Endodermal cell (in vitro differentiated cells): Measurements from ENCODE around the gene RTEL1. TPM values are rescaled to one million over a fixed set of nuclear protein-coding genes. Genes with fewer than 3 reads are reported as not detected.
A peak's percentile ranks its signal among the peaks of the same experiment; 100 is the strongest.

Experiments
- DNase-seq: peaks from one replicate; pipeline ENCODE4 v3.0.0-alpha.2; 2017
- H3K27ac ChIP-seq: 2 replicates; pipeline ENCODE4 v1.5.1; 2013; ENCODE audit warnings: mild to moderate bottlenecking, low read depth, low read length, moderate library complexity
- H3K27me3 ChIP-seq: 2 replicates; pipeline ENCODE4 v1.6.1; 2013; ENCODE audit warnings: mild to moderate bottlenecking, low read length, moderate library complexity; ENCODE audit not compliant: insufficient read depth, control insufficient read depth, poor library complexity, severe bottlenecking
- H3K36me3 ChIP-seq: 2 replicates; pipeline ENCODE4 v1.7.0; 2013; ENCODE audit warnings: mild to moderate bottlenecking, low read length, moderate library complexity; ENCODE audit not compliant: control insufficient read depth, insufficient read depth
- H3K4me1 ChIP-seq: one replicate; pipeline ENCODE4 v1.7.0; 2013; ENCODE audit warnings: low read length; ENCODE audit not compliant: control insufficient read depth, insufficient read depth
- H3K4me3 ChIP-seq: 2 replicates; pipeline ENCODE4 v1.5.1; 2013; ENCODE audit warnings: mild to moderate bottlenecking, low read length, moderate library complexity
- H3K9ac ChIP-seq: 2 replicates; pipeline ENCODE4 v1.6.1; 2013; ENCODE audit warnings: mild to moderate bottlenecking, low read length, moderate library complexity; ENCODE audit not compliant: poor library complexity, severe bottlenecking; ENCODE audit errors: extremely low read depth
- H3K9me3 ChIP-seq: 2 replicates; pipeline ENCODE4 v1.6.1; 2013; ENCODE audit warnings: mild to moderate bottlenecking, low read length, moderate library complexity; ENCODE audit not compliant: control insufficient read depth
- H3K27ac Mint-ChIP-seq: 2 replicates; pipeline ENCODE4 v1.8.0; 2020; ENCODE audit warnings: mixed read lengths
- H3K27me3 Mint-ChIP-seq: 2 replicates; pipeline ENCODE4 v1.8.0; 2021; ENCODE audit warnings: mild to moderate bottlenecking, mixed read lengths; ENCODE audit not compliant: insufficient read depth
- H3K36me3 Mint-ChIP-seq: 2 replicates; pipeline ENCODE4 v1.8.0; 2020; ENCODE audit warnings: low read depth, mixed read lengths
- H3K4me1 Mint-ChIP-seq: 2 replicates; pipeline ENCODE4 v1.8.0; 2020; ENCODE audit warnings: mixed read lengths
- H3K4me3 Mint-ChIP-seq: 2 replicates; pipeline ENCODE4 v1.8.0; 2020; ENCODE audit warnings: mild to moderate bottlenecking, moderate library complexity, mixed read lengths
- H3K9me3 Mint-ChIP-seq: 2 replicates; pipeline ENCODE4 v1.8.0; 2020; ENCODE audit warnings: mild to moderate bottlenecking, mixed read lengths
- WGBS, 2 experiments: methylation state at CpG; one replicate each; pipeline versions ENCODE4 v1.1.5 to v1.1.7; 2013; ENCODE audit warnings: missing lambda C conversion rate in 2 of 2, mixed read lengths in 1 of 2; ENCODE audit not compliant: insufficient coverage in 1 of 2, insufficient read length in 1 of 2; 5-methylcytosine and 5-hydroxymethylcytosine counted together
- long read RNA-seq, 4 experiments: library from polyadenylated mRNA in 2 of 4; library from RNA in 1 of 4; library from capped mRNA in 1 of 4; stranded (forward) in 3 of 4; unstranded in 1 of 4; transcript quantifications; one replicate each; pipeline ENCODE4 v2.0.0, GENCODE V29; 2020 to 2021; ENCODE audit warnings: inconsistent platforms in 1 of 4
- polyA plus RNA-seq, 2 experiments: library from polyadenylated mRNA; stranded (reverse); fragments of 50-300 nt; gene quantifications; one replicate each; pipeline ENCODE4 v1.2.3, GENCODE V29; 2013
- total RNA-seq, 2 donors: library from RNA; stranded (reverse); fragmentation: NEBNext Ultra II Directional in 1 of 2; extraction: Animal tissue kit (Norgen Biotek cat#: 25700) in 1 of 2; gene quantifications; 2 replicates in 1 of 2; 3 replicates in 1 of 2; pipeline ENCODE4 v1.2.1, GENCODE V29; 2021
- TF ChIP-seq, protein P1 (sequence below): fragments of 200-600 bp; sonication (generic); conservative IDR thresholded peaks from 2 replicates; pipeline ENCODE4 v1.5.0; 2021; ENCODE audit warnings: antibody characterized with exemption, mild to moderate bottlenecking

The RTEL1 gene, protein sequence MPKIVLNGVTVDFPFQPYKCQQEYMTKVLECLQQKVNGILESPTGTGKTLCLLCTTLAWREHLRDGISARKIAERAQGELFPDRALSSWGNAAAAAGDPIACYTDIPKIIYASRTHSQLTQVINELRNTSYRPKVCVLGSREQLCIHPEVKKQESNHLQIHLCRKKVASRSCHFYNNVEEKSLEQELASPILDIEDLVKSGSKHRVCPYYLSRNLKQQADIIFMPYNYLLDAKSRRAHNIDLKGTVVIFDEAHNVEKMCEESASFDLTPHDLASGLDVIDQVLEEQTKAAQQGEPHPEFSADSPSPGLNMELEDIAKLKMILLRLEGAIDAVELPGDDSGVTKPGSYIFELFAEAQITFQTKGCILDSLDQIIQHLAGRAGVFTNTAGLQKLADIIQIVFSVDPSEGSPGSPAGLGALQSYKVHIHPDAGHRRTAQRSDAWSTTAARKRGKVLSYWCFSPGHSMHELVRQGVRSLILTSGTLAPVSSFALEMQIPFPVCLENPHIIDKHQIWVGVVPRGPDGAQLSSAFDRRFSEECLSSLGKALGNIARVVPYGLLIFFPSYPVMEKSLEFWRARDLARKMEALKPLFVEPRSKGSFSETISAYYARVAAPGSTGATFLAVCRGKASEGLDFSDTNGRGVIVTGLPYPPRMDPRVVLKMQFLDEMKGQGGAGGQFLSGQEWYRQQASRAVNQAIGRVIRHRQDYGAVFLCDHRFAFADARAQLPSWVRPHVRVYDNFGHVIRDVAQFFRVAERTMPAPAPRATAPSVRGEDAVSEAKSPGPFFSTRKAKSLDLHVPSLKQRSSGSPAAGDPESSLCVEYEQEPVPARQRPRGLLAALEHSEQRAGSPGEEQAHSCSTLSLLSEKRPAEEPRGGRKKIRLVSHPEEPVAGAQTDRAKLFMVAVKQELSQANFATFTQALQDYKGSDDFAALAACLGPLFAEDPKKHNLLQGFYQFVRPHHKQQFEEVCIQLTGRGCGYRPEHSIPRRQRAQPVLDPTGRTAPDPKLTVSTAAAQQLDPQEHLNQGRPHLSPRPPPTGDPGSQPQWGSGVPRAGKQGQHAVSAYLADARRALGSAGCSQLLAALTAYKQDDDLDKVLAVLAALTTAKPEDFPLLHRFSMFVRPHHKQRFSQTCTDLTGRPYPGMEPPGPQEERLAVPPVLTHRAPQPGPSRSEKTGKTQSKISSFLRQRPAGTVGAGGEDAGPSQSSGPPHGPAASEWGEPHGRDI (N-terminal part only)
- 10 to 100 TPM; 33.9 to 36.7 TPM for total RNA-seq
- polyA plus RNA-seq (2013, experiment 1 of 2), result 17.6 TPM
- 14.2 TPM for polyA plus RNA-seq (2013, experiment 2 of 2)
- long read RNA-seq, experiment 1, partial matches to known transcripts, result 3 of 6 reads
- long read RNA-seq, experiment 1, other reads (novel, unspliced or antisense), result 3 of 6 reads
- long read RNA-seq, experiment 2, full-length matches to known transcripts, result 11 of 35 reads
- long read RNA-seq, experiment 2, partial matches to known transcripts, result 5 of 35 reads
- long read RNA-seq, experiment 2, other reads (novel, unspliced or antisense), result 19 of 35 reads
- long read RNA-seq, experiment 3, full-length matches to known transcripts, result 46 of 121 reads
- long read RNA-seq, experiment 3, partial matches to known transcripts, result 11 of 121 reads
- long read RNA-seq, experiment 3, other reads (novel, unspliced or antisense), result 64 of 121 reads
- long read RNA-seq, experiment 4, result 0 reads

DNA sequence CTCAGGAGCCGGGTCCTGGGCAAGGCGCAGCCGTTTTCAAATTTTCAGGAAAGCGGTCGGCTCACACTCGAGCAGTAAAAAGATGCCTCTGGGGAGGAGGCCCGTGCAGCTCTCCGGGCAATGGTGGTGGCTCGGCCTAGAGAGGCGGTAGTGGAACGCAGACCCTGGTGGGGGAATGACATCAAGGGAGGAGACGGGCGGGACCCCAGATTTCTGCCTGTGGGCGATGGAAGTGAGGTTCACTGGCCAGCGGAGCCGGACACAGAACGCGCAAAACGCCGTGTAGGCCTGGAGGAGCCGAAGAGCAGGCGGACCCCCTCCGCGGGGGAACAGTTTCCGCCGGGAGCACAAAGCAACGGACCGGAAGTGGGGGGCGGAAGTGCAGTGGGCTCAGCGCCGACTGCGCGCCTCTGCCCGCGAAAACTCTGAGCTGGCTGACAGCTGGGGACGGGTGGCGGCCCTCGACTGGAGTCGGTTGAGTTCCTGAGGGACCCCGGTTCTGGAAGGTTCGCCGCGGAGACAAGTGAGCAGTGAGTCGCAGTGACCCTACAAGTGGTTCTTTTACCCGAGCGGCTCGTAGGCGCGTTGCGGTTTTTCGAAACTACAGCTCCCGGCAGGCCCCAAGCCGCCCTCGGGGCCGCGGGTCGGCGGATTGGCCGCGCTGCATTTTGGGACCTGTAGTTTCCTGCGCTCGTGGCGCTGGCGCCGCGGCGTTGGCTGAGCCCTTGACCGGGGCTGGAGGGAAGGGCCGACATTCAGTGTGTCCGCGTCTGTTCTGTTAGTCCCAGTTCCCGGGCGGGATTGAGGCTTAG lies at the start of gene RTEL1:
TSS of gene RTEL1 (plus strand) at position 376 of the 812 bp plus-strand sequence. CDS start 1,091 bp downstream, outside the sequence.
- peak within 1 kb of the TSS; percentile 90 for H3K4me3 Mint-ChIP-seq
- WGBS, 2 experiments, result 8 to 11% methylated on average over 46 to 73 of the region's 73 CpGs
- peak within 1 kb of the TSS; percentile 95 for H3K27ac Mint-ChIP-seq
- H3K9ac ChIP-seq, result peak within 1 kb of the TSS; percentile 52
- peaks cover 1% of the 10 kb centered on the region for H3K27me3 Mint-ChIP-seq
- peak; percentile 96 for DNase-seq
- TF ChIP-seq, protein P1, sequence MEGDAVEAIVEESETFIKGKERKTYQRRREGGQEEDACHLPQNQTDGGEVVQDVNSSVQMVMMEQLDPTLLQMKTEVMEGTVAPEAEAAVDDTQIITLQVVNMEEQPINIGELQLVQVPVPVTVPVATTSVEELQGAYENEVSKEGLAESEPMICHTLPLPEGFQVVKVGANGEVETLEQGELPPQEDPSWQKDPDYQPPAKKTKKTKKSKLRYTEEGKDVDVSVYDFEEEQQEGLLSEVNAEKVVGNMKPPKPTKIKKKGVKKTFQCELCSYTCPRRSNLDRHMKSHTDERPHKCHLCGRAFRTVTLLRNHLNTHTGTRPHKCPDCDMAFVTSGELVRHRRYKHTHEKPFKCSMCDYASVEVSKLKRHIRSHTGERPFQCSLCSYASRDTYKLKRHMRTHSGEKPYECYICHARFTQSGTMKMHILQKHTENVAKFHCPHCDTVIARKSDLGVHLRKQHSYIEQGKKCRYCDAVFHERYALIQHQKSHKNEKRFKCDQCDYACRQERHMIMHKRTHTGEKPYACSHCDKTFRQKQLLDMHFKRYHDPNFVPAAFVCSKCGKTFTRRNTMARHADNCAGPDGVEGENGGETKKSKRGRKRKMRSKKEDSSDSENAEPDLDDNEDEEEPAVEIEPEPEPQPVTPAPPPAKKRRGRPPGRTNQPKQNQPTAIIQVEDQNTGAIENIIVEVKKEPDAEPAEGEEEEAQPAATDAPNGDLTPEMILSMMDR, result no peak
- H3K9me3 ChIP-seq, result no peaks in the 10 kb centered on the region
- H3K36me3 ChIP-seq, result peaks cover 19% of the 10 kb centered on the region
- peak within 1 kb of the TSS; percentile 38 for H3K27ac ChIP-seq
- peaks cover 9% of the 10 kb centered on the region for H3K4me1 Mint-ChIP-seq
- H3K4me3 ChIP-seq, result peak within 1 kb of the TSS; percentile 91
- no peaks in the 10 kb centered on the region for H3K27me3 ChIP-seq
- H3K9me3 Mint-ChIP-seq, result no peaks in the 10 kb centered on the region
- H3K36me3 Mint-ChIP-seq, result peaks cover 11% of the 10 kb centered on the region
- H3K4me1 ChIP-seq, result peaks cover 4% of the 10 kb centered on the region

GRCh38 chr20:63610581-63611435 lies 47.3 kb upstream of the RTEL1 start:
- Mint-ChIP-seq H3K4me3 (no peak overlapping the region), H3K36me3 (peaks cover 34% of the 10 kb centered on the region), H3K9me3 (peaks cover 16% of the 10 kb centered on the region), H3K4me1 (no peaks in the 10 kb centered on the region), H3K27me3 (no peaks in the 10 kb centered on the region), H3K27ac (no peak overlapping the region)
- Histone ChIP-seq H3K4me3 (no peak overlapping the region), H3K9me3 (peaks cover 14% of the 10 kb centered on the region), H3K4me1 (no peaks in the 10 kb centered on the region), H3K36me3 (peaks cover 16% of the 10 kb centered on the region), H3K9ac (no peak overlapping the region), H3K27me3 (no peaks in the 10 kb centered on the region), H3K27ac (no peak overlapping the region)
- 92 to 97% methylated on average over 12 to 17 of the region's 17 CpGs for WGBS, 2 experiments
- DNase-seq, result peak; percentile 31
- TF ChIP-seq, protein P1, result no peak
